ENCODE data around the gene SPRED3.

SPRED3 gene

GRCh38 chr19:38389101-38389925 is 816 bp downstream of the SPRED3 start:
- H3K27me3 ChIP-seq = peaks cover 97% of the 10 kb centered on the region
- H3K4me3 ChIP-seq (ENCODE audit: low read depth in 1 of 2, low read length in 1 of 2) = no peak overlapping the region
- H3K4me1 ChIP-seq (ENCODE audit: control insufficient read depth in 1 of 2, insufficient read depth in 1 of 2, low read depth in 1 of 2, low read length in 1 of 2) = peaks cover 24 to 26% of the 10 kb centered on the region in 2 experiments
- peaks cover 12% of the 10 kb centered on the region for H3K36me3 ChIP-seq
- no peak for TF ChIP-seq CTCF (IDR thresholded peaks at IDR 0.05)
- no peak overlapping the region for H3K27ac ChIP-seq
- no peaks in the 10 kb centered on the region for H3K9me3 ChIP-seq

GRCh38 chr19:38389957-38390924 is 1.7 kb downstream of the SPRED3 start:
- Histone ChIP-seq H3K4me1 (ENCODE audit: control insufficient read depth in 1 of 2, insufficient read depth in 1 of 2, low read depth in 1 of 2, low read length in 1 of 2) (peaks cover 24 to 26% of the 10 kb centered on the region in 2 experiments), H3K27ac (no peak overlapping the region), H3K27me3 (peaks cover 100% of the 10 kb centered on the region), H3K4me3 (ENCODE audit: low read depth in 1 of 2, low read length in 1 of 2) (no peak overlapping the region), H3K36me3 (peaks cover 4% of the 10 kb centered on the region), H3K9me3 (no peaks in the 10 kb centered on the region)
- TF ChIP-seq CTCF (IDR thresholded peaks at IDR 0.05) = no peak

- Histone ChIP-seq H3K27me3 (peaks cover 100% of the 10 kb centered on the region), H3K4me3 (ENCODE audit: low read depth in 1 of 2, low read length in 1 of 2) (no peak overlapping the region), H3K4me1 (ENCODE audit: control insufficient read depth in 1 of 2, insufficient read depth in 1 of 2, low read depth in 1 of 2, low read length in 1 of 2) (peaks cover 13 to 19% of the 10 kb centered on the region in 2 experiments), H3K27ac (no peak overlapping the region), H3K36me3 (no peaks in the 10 kb centered on the region), H3K9me3 (no peaks in the 10 kb centered on the region)
- no peak for TF ChIP-seq CTCF (IDR thresholded peaks at IDR 0.05)
Measured at GRCh38 chr19:38391911-38392464, 3.5 kb downstream of the SPRED3 start.

- Histone ChIP-seq H3K4me1 (ENCODE audit: control insufficient read depth in 1 of 2, insufficient read depth in 1 of 2, low read depth in 1 of 2, low read length in 1 of 2) (peaks cover 5 to 11% of the 10 kb centered on the region in 2 experiments), H3K36me3 (no peaks in the 10 kb centered on the region), H3K27me3 (peaks cover 100% of the 10 kb centered on the region), H3K27ac (no peak overlapping the region), H3K4me3 (ENCODE audit: low read depth in 1 of 2, low read length in 1 of 2) (no peak overlapping the region), H3K9me3 (no peaks in the 10 kb centered on the region)
- TF ChIP-seq CTCF (IDR thresholded peaks at IDR 0.05) = no peak
Measured at GRCh38 chr19:38392707-38393308, 4.3 kb downstream of the SPRED3 start.

GRCh38 chr19:38394488-38394887 is 6.0 kb downstream of the SPRED3 start:
- H3K36me3 ChIP-seq = no peaks in the 10 kb centered on the region
- no peak overlapping the region for H3K4me3 ChIP-seq (ENCODE audit: low read depth in 1 of 2, low read length in 1 of 2)
- no peak overlapping the region for H3K27ac ChIP-seq
- H3K9me3 ChIP-seq = no peaks in the 10 kb centered on the region
- peaks cover 100% of the 10 kb centered on the region for H3K27me3 ChIP-seq
- H3K4me1 ChIP-seq (ENCODE audit: control insufficient read depth in 1 of 2, insufficient read depth in 1 of 2, low read depth in 1 of 2, low read length in 1 of 2) = no peaks in the 10 kb centered on the region
- no peak for TF ChIP-seq CTCF (IDR thresholded peaks at IDR 0.05)

All from neutrophil (primary cell).